Liver (tissue), 9 donors: ENCODE measurements around the gene EML6. TPM values are rescaled to one million over a fixed set of nuclear protein-coding genes. Genes with fewer than 3 reads are reported as not detected.

Experiments
- DNase-seq: peaks from one replicate; pipeline ENCODE4 v3.0.0-alpha.2; 2017; ENCODE audit warnings: low spot score
- H3K27ac ChIP-seq, 2 donors: one replicate each; pipeline ENCODE4 v1.7.0; 2013; ENCODE audit warnings: inconsistent platforms in 2 of 2, low read length in 2 of 2, control low read depth in 1 of 2, low read depth in 1 of 2, mild to moderate bottlenecking in 1 of 2
- H3K27me3 ChIP-seq, 4 donors: one replicate each; pipeline versions ENCODE4 v1.6.1 to v1.7.0; 2013; ENCODE audit warnings: low read length in 3 of 4, inconsistent platforms in 1 of 4, mild to moderate bottlenecking in 1 of 4, moderate library complexity in 1 of 4; ENCODE audit not compliant: control insufficient read depth in 4 of 4, insufficient read depth in 4 of 4
- H3K36me3 ChIP-seq, 4 donors: one replicate each; pipeline versions ENCODE4 v1.6.1 to v1.7.0; 2013; ENCODE audit warnings: low read length in 3 of 4, mild to moderate bottlenecking in 3 of 4, low read depth in 1 of 4, moderate library complexity in 1 of 4; ENCODE audit not compliant: control insufficient read depth in 4 of 4, insufficient read depth in 3 of 4
- H3K4me1 ChIP-seq, 4 donors: one replicate each; pipeline versions ENCODE4 v1.6.1 to v1.7.0; 2013; ENCODE audit warnings: low read length in 3 of 4, mild to moderate bottlenecking in 3 of 4, moderate library complexity in 1 of 4; ENCODE audit not compliant: control insufficient read depth in 4 of 4, insufficient read depth in 4 of 4
- H3K4me3 ChIP-seq, 3 donors: one replicate each; pipeline versions ENCODE4 v1.6.1 to v1.7.0; 2013; ENCODE audit warnings: low read length in 3 of 3, control low read depth in 1 of 3, low read depth in 1 of 3, mild to moderate bottlenecking in 1 of 3
- H3K9ac ChIP-seq, 2 donors: one replicate each; pipeline ENCODE4 v1.7.0; 2013; ENCODE audit warnings: low read length in 2 of 2, mild to moderate bottlenecking in 2 of 2, moderate library complexity in 2 of 2, control low read depth in 1 of 2, low read depth in 1 of 2
- H3K9me3 ChIP-seq, 4 donors: one replicate each; pipeline versions ENCODE4 v1.6.1 to v1.7.0; 2013; ENCODE audit warnings: low read length in 3 of 4; ENCODE audit not compliant: control insufficient read depth in 4 of 4
- CTCF ChIP-seq: fragments of 150-350 bp; IDR thresholded peaks from 2 replicates; pipeline ENCODE4 v1.5.1; 2017; ENCODE audit warnings: improper control_type of control experiment, low read depth, low read length; ENCODE audit not compliant: missing input control
- EGR1 ChIP-seq, 2 donors: IDR thresholded peaks; 2 replicates each; pipeline ENCODE4 v1.6.1; 2016 to 2018; ENCODE audit warnings: antibody characterized with exemption in 2 of 2, low read depth in 2 of 2
- FOXA2 ChIP-seq: IDR thresholded peaks from 2 replicates; pipeline ENCODE4 v1.6.1; 2016; ENCODE audit warnings: antibody characterized with exemption
- GABPA ChIP-seq, 2 donors: IDR thresholded peaks in 1 of 2; conservative IDR thresholded peaks in 1 of 2; 2 replicates each; pipeline ENCODE4 v1.6.1; 2016; ENCODE audit warnings: antibody characterized with exemption in 2 of 2, mild to moderate bottlenecking in 1 of 2, moderate library complexity in 1 of 2
- HNF4G ChIP-seq: IDR thresholded peaks from 2 replicates; pipeline ENCODE4 v1.6.1; 2016; ENCODE audit warnings: antibody characterized with exemption
- JUND ChIP-seq, 2 donors: IDR thresholded peaks; 2 replicates each; pipeline ENCODE4 v1.6.1; 2016; ENCODE audit warnings: antibody characterized with exemption in 2 of 2
- MAX ChIP-seq: IDR thresholded peaks from 2 replicates; pipeline ENCODE4 v1.6.1; 2016; ENCODE audit warnings: antibody characterized with exemption
- RAD21 ChIP-seq, 2 donors: IDR thresholded peaks; 2 replicates each; pipeline ENCODE4 v1.6.1; 2016; ENCODE audit warnings: antibody characterized with exemption in 2 of 2, mild to moderate bottlenecking in 2 of 2
- REST ChIP-seq: IDR thresholded peaks from 2 replicates; pipeline ENCODE4 v1.6.1; 2016; ENCODE audit warnings: antibody characterized with exemption, mild to moderate bottlenecking
- RXRA ChIP-seq, 2 donors: IDR thresholded peaks; 2 replicates each; pipeline ENCODE4 v1.6.1; 2017 to 2018; ENCODE audit warnings: antibody characterized with exemption in 2 of 2, mild to moderate bottlenecking in 1 of 2
- TAF1 ChIP-seq: conservative IDR thresholded peaks from 2 replicates; pipeline ENCODE4 v1.6.1; 2016; ENCODE audit warnings: antibody characterized with exemption, mild to moderate bottlenecking
- YY1 ChIP-seq: IDR thresholded peaks from 2 replicates; pipeline ENCODE4 v1.6.1; 2016; ENCODE audit warnings: antibody characterized with exemption, mild to moderate bottlenecking
- ZBTB33 ChIP-seq: IDR thresholded peaks from 2 replicates; pipeline ENCODE4 v1.6.1; 2016; ENCODE audit warnings: antibody characterized with exemption
- WGBS: extraction: QIAGEN DNeasy Blood & Tissue Kit; methylation state at CpG from one replicate; pipeline ENCODE4 v1.1.7; 2013; 5-methylcytosine and 5-hydroxymethylcytosine counted together
- polyA plus RNA-seq, 2 donors: library from polyadenylated mRNA; stranded (reverse) in 1 of 2; unstranded in 1 of 2; fragments of 200-250 nt in 1 of 2; fragments of >200 nt in 1 of 2; fragmentation: Nextera tagmentation in 1 of 2; extraction: Ambion mirVana in 1 of 2; gene quantifications; one replicate each; pipeline versions ENCODE4 v1.2.1 to v1.2.3, GENCODE V29; 2013 to 2015
- total RNA-seq, 2 donors: library from RNA; depleted of rRNA; stranded (reverse); fragments of >200 nt; gene quantifications; one replicate each; pipeline ENCODE4 v1.2.3, GENCODE V29; 2014
- donor health status: healthy.
- donor health status: healthy.
- donor health status: healthy.
- donor health status: healthy.
- donor health status: healthy.

The EML6 gene
- total and polyA plus RNA-seq, 4 donors, result 0.33 to 3.0 (median 1.4) TPM

- 97% methylated on average over 8 of the region's 8 CpGs for WGBS
- no peak for TF ChIP-seq EGR1 (IDR thresholded peaks at IDR 0.05; ENCODE audit: low read depth in 2 of 2)
- TF ChIP-seq CTCF, result no peak
- no peak for TF ChIP-seq YY1
- no peak for TF ChIP-seq GABPA (IDR thresholded peaks at IDR 0.05 in 1 of 2, conservative IDR thresholded peaks at IDR 0.05 in 1 of 2)
- TF ChIP-seq FOXA2, result no peak
- TF ChIP-seq RAD21 (IDR thresholded peaks at IDR 0.05), result no peak
- no peak for TF ChIP-seq RXRA (IDR thresholded peaks at IDR 0.05)
- TF ChIP-seq MAX, result no peak
- no peak for TF ChIP-seq TAF1
- TF ChIP-seq JUND (IDR thresholded peaks at IDR 0.05), result no peak
- no peak for TF ChIP-seq ZBTB33
- no peak for TF ChIP-seq REST
- no peak for TF ChIP-seq HNF4G
- Histone ChIP-seq H3K27ac (no peak overlapping the region), H3K4me1 (no peaks in the 10 kb centered on the region), H3K4me3 (no peak overlapping the region), H3K27me3 (no peaks in the 10 kb centered on the region), H3K9ac (no peak overlapping the region), H3K9me3 (no peaks in the 10 kb centered on the region), H3K36me3 (no peaks in the 10 kb centered on the region)
- no peak for DNase-seq
Observed at GRCh38 chr2:54916637-54917036, 193.2 kb downstream of the EML6 start.

- no peaks in the 10 kb centered on the region for H3K9me3 ChIP-seq
- no peaks in the 10 kb centered on the region for H3K4me1 ChIP-seq
- H3K27ac ChIP-seq, result no peak overlapping the region
- TF ChIP-seq GABPA (IDR thresholded peaks at IDR 0.05 in 1 of 2, conservative IDR thresholded peaks at IDR 0.05 in 1 of 2), result no peak
- no peak overlapping the region for H3K9ac ChIP-seq
- no peak for DNase-seq
- H3K36me3 ChIP-seq, result no peaks in the 10 kb centered on the region
- WGBS, result 80% methylated on average over 7 of the region's 7 CpGs
- no peak overlapping the region for H3K4me3 ChIP-seq
- no peaks in the 10 kb centered on the region for H3K27me3 ChIP-seq
Observed at GRCh38 chr2:54918647-54919280, 195.3 kb downstream of the EML6 start.
